Fibroblast of the conjunctiva (primary cell): ENCODE measurements around the gene SND1.
"Not testable (repeated sequence)": the region's sequence is repeated elsewhere in the genome, so short reads cannot be mapped to it uniquely, and the experiment has no call there.

Experiments
- DNase-seq: peaks from one replicate; pipeline ENCODE4 v3.0.0-alpha.2; 2010; ENCODE audit warnings: low read depth

The SND1 gene

GRCh38 chr7:127962589-127963361 lies 310.8 kb downstream of the SND1 start:
- DNase-seq: no peak

GRCh38 chr7:127963850-127964249 lies 311.9 kb downstream of the SND1 start:
- DNase-seq: not testable (repeated sequence)

GRCh38 chr7:127967281-127967680 lies 315.3 kb downstream of the SND1 start:
- no peak for DNase-seq

- DNase-seq: no peak
Measured at GRCh38 chr7:127968547-127968946, 316.6 kb downstream of the SND1 start.

GRCh38 chr7:127973832-127974231 lies 321.8 kb downstream of the SND1 start:
- no peak for DNase-seq

GRCh38 chr7:127974446-127975035 lies 322.5 kb downstream of the SND1 start:
- no peak for DNase-seq

GRCh38 chr7:127976056-127976737 lies 324.2 kb downstream of the SND1 start:
- no peak for DNase-seq

- DNase-seq: no peak
Measured at GRCh38 chr7:127976738-127977120, 324.7 kb downstream of the SND1 start.

GRCh38 chr7:127978421-127978820 lies 326.4 kb downstream of the SND1 start:
- no peak for DNase-seq

GRCh38 chr7:127979113-127979727 lies 327.2 kb downstream of the SND1 start:
- no peak for DNase-seq

GRCh38 chr7:127979728-127980126 lies 327.7 kb downstream of the SND1 start:
- DNase-seq: no peak

GRCh38 chr7:127980901-127981300 lies 328.9 kb downstream of the SND1 start:
- DNase-seq: no peak

- no peak for DNase-seq
Measured at GRCh38 chr7:127981965-127982364, 330.0 kb downstream of the SND1 start.

GRCh38 chr7:127983804-127984332 lies 331.9 kb downstream of the SND1 start:
- no peak for DNase-seq

GRCh38 chr7:127986581-127987521 lies 334.9 kb downstream of the SND1 start:
- DNase-seq: no peak

- no peak for DNase-seq
Measured at GRCh38 chr7:127988751-127989150, 336.8 kb downstream of the SND1 start.

- no peak for DNase-seq
Measured at GRCh38 chr7:127993317-127993716, 341.3 kb downstream of the SND1 start.

GRCh38 chr7:127993987-127994386 lies 342.0 kb downstream of the SND1 start:
- no peak for DNase-seq

- DNase-seq: peak; percentile 44
Measured at GRCh38 chr7:127995156-127995880, 343.3 kb downstream of the SND1 start.

- DNase-seq: no peak
Measured at GRCh38 chr7:127995881-127996215, 343.9 kb downstream of the SND1 start.
